NCI-H2227 treated with DMSO at 0.1 percent for 48 hours (cell line): ENCODE data around the gene MRM3.
"Not testable (repeated sequence)": the region's sequence is repeated elsewhere in the genome, so short reads cannot be mapped to it uniquely, and the experiment has no call there.

Experiments used
- DNase-seq: peaks from one replicate; lab custom pipeline; 2025; lab: John Stamatoyannopoulos, UW

MRM3 gene

GRCh38 chr17:781805-782731 is at the start of gene MRM3, which contains the start of gene GLOD4:
TSS of gene MRM3 (plus strand) at chr17:782353. CDS start at chr17:782379, 26 bp downstream.
TSS of gene GLOD4 (minus strand) at chr17:782280. CDS start at chr17:782255, 25 bp downstream.
- peak; percentile 61 for DNase-seq

- DNase-seq = no peak
Measured at GRCh38 chr17:732902-733720, 49.0 kb upstream of the MRM3 start.

GRCh38 chr17:733743-734142 is 48.4 kb upstream of the MRM3 start:
- no peak for DNase-seq

- DNase-seq = no peak
Measured at GRCh38 chr17:737561-738113, 44.5 kb upstream of the MRM3 start.

- DNase-seq = no peak
Measured at GRCh38 chr17:740240-741017, 41.7 kb upstream of the MRM3 start.

- no peak for DNase-seq
Measured at GRCh38 chr17:742147-742793, 39.9 kb upstream of the MRM3 start.

- no peak for DNase-seq
Measured at GRCh38 chr17:743139-743538, 39.0 kb upstream of the MRM3 start.

- no peak for DNase-seq
Measured at GRCh38 chr17:744937-745336, 37.2 kb upstream of the MRM3 start.

GRCh38 chr17:745406-745805 is 36.7 kb upstream of the MRM3 start:
- DNase-seq = no peak

- DNase-seq = no peak
Measured at GRCh38 chr17:746181-746580, 36.0 kb upstream of the MRM3 start.

GRCh38 chr17:746783-747629 is 35.1 kb upstream of the MRM3 start:
- DNase-seq = no peak

- not testable (repeated sequence) for DNase-seq
Measured at GRCh38 chr17:748604-749003, 33.5 kb upstream of the MRM3 start.

- not testable (repeated sequence) for DNase-seq
Measured at GRCh38 chr17:749359-749758, 32.8 kb upstream of the MRM3 start.

GRCh38 chr17:750431-751037 is 31.6 kb upstream of the MRM3 start:
- DNase-seq = no peak

- DNase-seq = no peak
Measured at GRCh38 chr17:751269-752001, 30.7 kb upstream of the MRM3 start.

GRCh38 chr17:752002-752619 is 30.0 kb upstream of the MRM3 start, which contains the start of gene GEMIN4:
TSS of gene GEMIN4 (minus strand) at chr17:752264. CDS start at chr17:752142, 122 bp downstream.
- peak; percentile 80 for DNase-seq

- DNase-seq = peak; percentile 23
Measured at GRCh38 chr17:752620-753219, 29.4 kb upstream of the MRM3 start.

GRCh38 chr17:753418-753817 is 28.7 kb upstream of the MRM3 start:
- no peak for DNase-seq
